DOHH2 (cell line): Measurements from ENCODE around the gene RNF145.
"Not testable (repeated sequence)": the region's sequence is repeated elsewhere in the genome, so short reads cannot be mapped to it uniquely, and the experiment has no call there.

Experiments
- H3F3A ChIP-seq: fragments of 200-600 bp; sonication (generic), shearing (Covaris generic); 2 replicates; pipeline ENCODE4 v1.6.0; 2016; ENCODE audit warnings: antibody characterized with exemption, mild to moderate bottlenecking; ENCODE audit not compliant: control insufficient read depth, insufficient read depth
- H3K27ac ChIP-seq: fragments of 200-600 bp; sonication (generic); 2 replicates; pipeline ENCODE4 v1.5.1; 2014; ENCODE audit warnings: low read depth, mild to moderate bottlenecking, low read length, moderate library complexity
- H3K27me3 ChIP-seq: fragments of 200-600 bp; sonication (generic); 2 replicates; pipeline ENCODE4 v1.6.1; 2014; ENCODE audit warnings: mild to moderate bottlenecking, low read length, mixed read lengths; ENCODE audit not compliant: control insufficient read depth
- H3K36me3 ChIP-seq: fragments of 200-600 bp; sonication (generic); 2 replicates; pipeline ENCODE4 v1.6.1; 2014; ENCODE audit warnings: mild to moderate bottlenecking, low read length, moderate library complexity, mixed read lengths; ENCODE audit not compliant: control insufficient read depth
- H3K4me1 ChIP-seq: fragments of 200-600 bp; sonication (generic); 2 replicates; pipeline ENCODE4 v1.6.1; 2014; ENCODE audit warnings: mild to moderate bottlenecking, low read length, mixed read lengths; ENCODE audit not compliant: control insufficient read depth
- H3K4me2 ChIP-seq: fragments of 200-600 bp; sonication (generic); 2 replicates; pipeline ENCODE4 v1.6.0; 2014; ENCODE audit warnings: mild to moderate bottlenecking, low read length, moderate library complexity
- H3K4me3 ChIP-seq: fragments of 200-600 bp; sonication (generic); 2 replicates; pipeline ENCODE4 v1.5.1; 2014; ENCODE audit warnings: mild to moderate bottlenecking, low read length, mixed read lengths
- H3K79me2 ChIP-seq: fragments of 200-600 bp; sonication (generic); 2 replicates; pipeline ENCODE4 v1.6.1; 2014; ENCODE audit warnings: mild to moderate bottlenecking, low read length, mixed read lengths; ENCODE audit not compliant: control insufficient read depth
- H3K9me2 ChIP-seq: fragments of 200-600 bp; sonication (generic); replicated peaks from 2 replicates; pipeline ENCODE4 v1.6.1; 2014; ENCODE audit warnings: mild to moderate bottlenecking, low read length, mixed read lengths; ENCODE audit not compliant: control insufficient read depth
- H3K9me3 ChIP-seq: fragments of 200-600 bp; sonication (generic); 2 replicates; pipeline ENCODE4 v1.6.1; 2014; ENCODE audit warnings: antibody characterized with exemption, low read length, mixed read lengths; ENCODE audit not compliant: control insufficient read depth, insufficient read depth
- H4K20me1 ChIP-seq: fragments of 200-600 bp; sonication (generic); 2 replicates; pipeline ENCODE4 v1.6.0; 2014; ENCODE audit warnings: low read depth, mild to moderate bottlenecking, antibody characterized with exemption, low read length, moderate library complexity; ENCODE audit not compliant: control insufficient read depth, insufficient read depth
- EZH2phosphoT487 ChIP-seq: fragments of 200-600 bp; sonication (generic); IDR thresholded peaks from 2 replicates; pipeline ENCODE4 v1.6.1; 2017; ENCODE audit warnings: borderline replicate concordance, mild to moderate bottlenecking, antibody characterized with exemption, low read length, moderate library complexity, mixed read lengths
- TF ChIP-seq, protein P1 (sequence below): fragments of 200-600 bp; sonication (generic); IDR thresholded peaks from one replicate; pipeline ENCODE4 v1.5.1; 2014; ENCODE audit warnings: antibody characterized with exemption, mild to moderate bottlenecking, low read depth, low read length; ENCODE audit not compliant: poor library complexity, severe bottlenecking

The RNF145 gene

DNA sequence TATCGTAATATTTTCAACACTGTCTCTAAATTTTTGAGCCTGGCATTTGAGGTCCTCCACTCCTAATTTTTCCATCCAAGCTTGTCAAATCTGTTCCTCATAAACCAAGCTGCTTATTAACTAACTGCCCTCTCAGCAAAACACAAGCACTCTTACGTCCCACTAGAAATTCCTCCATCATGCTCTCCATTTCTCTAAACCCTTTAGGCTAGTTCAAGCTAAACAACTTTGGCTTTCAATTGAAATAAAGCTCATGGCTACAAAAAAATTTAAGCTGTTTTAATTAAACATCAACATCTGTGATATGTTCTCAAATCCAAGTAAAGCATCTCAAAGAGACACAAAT lies 45.7 kb downstream of the RNF145 start:
- 0 out of 2 replicates have a peak, but pooled peaks cover 3% of the 10 kb centered on the region for H3F3A ChIP-seq
- no peaks in the 10 kb centered on the region for H3K79me2 ChIP-seq
- no peak overlapping the region for H3K27ac ChIP-seq
- TF ChIP-seq, protein P1, sequence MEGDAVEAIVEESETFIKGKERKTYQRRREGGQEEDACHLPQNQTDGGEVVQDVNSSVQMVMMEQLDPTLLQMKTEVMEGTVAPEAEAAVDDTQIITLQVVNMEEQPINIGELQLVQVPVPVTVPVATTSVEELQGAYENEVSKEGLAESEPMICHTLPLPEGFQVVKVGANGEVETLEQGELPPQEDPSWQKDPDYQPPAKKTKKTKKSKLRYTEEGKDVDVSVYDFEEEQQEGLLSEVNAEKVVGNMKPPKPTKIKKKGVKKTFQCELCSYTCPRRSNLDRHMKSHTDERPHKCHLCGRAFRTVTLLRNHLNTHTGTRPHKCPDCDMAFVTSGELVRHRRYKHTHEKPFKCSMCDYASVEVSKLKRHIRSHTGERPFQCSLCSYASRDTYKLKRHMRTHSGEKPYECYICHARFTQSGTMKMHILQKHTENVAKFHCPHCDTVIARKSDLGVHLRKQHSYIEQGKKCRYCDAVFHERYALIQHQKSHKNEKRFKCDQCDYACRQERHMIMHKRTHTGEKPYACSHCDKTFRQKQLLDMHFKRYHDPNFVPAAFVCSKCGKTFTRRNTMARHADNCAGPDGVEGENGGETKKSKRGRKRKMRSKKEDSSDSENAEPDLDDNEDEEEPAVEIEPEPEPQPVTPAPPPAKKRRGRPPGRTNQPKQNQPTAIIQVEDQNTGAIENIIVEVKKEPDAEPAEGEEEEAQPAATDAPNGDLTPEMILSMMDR: no peak
- TF ChIP-seq EZH2phosphoT487: no peak
- no peak overlapping the region for H3K4me3 ChIP-seq
- peaks cover 66% of the 10 kb centered on the region for H3K36me3 ChIP-seq
- H3K4me1 ChIP-seq: no peaks in the 10 kb centered on the region
- no peaks in the 10 kb centered on the region for H3K9me2 ChIP-seq
- H3K27me3 ChIP-seq: no peaks in the 10 kb centered on the region
- H3K4me2 ChIP-seq: no peak overlapping the region
- H3K9me3 ChIP-seq: no peaks in the 10 kb centered on the region
- peaks cover 3% of the 10 kb centered on the region; the same call in 1 of the 2 replicates for H4K20me1 ChIP-seq

DNA sequence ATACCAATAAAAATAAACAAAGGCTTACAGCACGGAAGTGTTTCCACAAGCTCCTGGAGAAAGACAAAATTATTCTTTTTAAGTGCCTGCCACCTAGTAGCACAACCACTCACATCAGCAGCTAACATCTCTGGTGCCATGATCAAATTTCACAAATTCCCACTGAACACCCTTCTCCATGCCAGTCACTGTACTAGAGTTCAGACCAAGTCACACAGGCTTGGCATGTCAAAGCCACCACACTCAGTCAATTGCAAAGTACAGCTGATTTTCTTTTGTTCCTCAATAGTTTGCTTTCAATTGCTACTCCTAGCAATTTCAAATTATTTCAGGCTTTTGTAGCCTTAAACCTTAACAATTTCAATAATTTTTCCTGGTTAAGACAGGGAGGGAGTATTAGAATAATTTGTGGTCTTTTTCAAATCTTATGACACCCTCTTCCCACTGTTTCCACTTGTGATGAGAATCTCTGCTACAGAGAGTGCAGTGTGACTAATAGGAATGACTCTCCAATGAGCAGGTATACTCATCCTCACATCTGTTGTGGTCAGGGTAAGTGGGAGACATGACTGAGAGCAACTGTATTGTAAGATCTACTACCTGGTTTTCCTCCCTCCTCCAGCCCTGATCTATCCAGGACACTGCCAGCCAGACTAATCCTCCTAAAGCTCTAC lies 46.2 kb downstream of the RNF145 start:
- no peak overlapping the region for H3K4me2 ChIP-seq
- H3K27me3 ChIP-seq: no peaks in the 10 kb centered on the region
- H3K9me2 ChIP-seq: no peaks in the 10 kb centered on the region
- no peak overlapping the region for H3K4me3 ChIP-seq
- peaks cover 3% of the 10 kb centered on the region; the same call in 1 of the 2 replicates for H4K20me1 ChIP-seq
- no peaks in the 10 kb centered on the region for H3K9me3 ChIP-seq
- TF ChIP-seq EZH2phosphoT487: no peak
- TF ChIP-seq, protein P1: no peak
- peaks cover 3% of the 10 kb centered on the region; the same call in 1 of the 2 replicates for H3F3A ChIP-seq
- H3K79me2 ChIP-seq: no peaks in the 10 kb centered on the region
- peaks cover 68% of the 10 kb centered on the region for H3K36me3 ChIP-seq
- no peak overlapping the region for H3K27ac ChIP-seq
- no peaks in the 10 kb centered on the region for H3K4me1 ChIP-seq

DNA sequence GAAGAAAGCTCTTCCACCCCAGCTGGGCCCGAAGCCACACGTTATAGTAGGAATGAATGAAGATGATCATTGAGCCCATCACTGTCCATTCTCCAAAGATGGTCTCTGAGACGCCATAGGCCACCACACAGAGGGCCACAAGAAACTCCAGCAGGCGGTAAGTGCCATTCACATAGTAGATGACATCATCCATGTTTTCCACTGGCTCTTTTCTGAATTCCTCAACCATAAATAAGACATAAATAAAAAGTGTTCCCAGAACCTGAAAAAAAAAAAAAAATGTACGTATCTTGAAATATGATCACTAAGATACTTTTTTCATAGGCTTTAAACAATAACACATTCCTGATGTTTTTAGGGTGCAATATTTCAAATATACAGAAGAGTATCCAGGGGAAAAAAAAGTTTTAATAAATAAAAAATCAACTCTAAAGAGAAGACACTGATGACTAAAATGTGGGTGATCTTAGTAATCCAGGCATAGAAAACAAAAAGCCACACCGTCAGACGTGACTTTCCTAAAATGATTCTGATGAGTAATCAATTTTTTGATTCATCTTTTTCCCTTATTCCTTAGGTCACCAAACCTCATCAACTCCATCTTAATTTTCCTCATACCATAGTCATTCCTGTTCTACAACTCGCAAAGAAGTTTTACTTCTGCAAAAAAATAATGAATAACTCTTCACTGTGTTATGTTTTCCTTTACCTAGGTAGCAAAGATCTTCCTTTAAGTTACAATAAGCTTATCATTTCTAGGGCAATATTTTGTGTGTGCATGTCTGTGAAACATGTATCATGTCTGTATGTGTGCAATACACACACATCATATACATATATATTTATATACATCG lies 47.8 kb downstream of the RNF145 start:
- peaks cover 3% of the 10 kb centered on the region; the same call in 1 of the 2 replicates for H4K20me1 ChIP-seq
- no peaks in the 10 kb centered on the region for H3K9me2 ChIP-seq
- no peak overlapping the region for H3K27ac ChIP-seq
- no peaks in the 10 kb centered on the region for H3K79me2 ChIP-seq
- peaks cover 75% of the 10 kb centered on the region for H3K36me3 ChIP-seq
- H3K27me3 ChIP-seq: no peaks in the 10 kb centered on the region
- H3K4me2 ChIP-seq: no peak overlapping the region
- H3K9me3 ChIP-seq: no peaks in the 10 kb centered on the region
- no peak overlapping the region for H3K4me3 ChIP-seq
- no peak for TF ChIP-seq EZH2phosphoT487
- TF ChIP-seq, protein P1: no peak
- H3F3A ChIP-seq: peaks cover 12% of the 10 kb centered on the region; the same call in 1 of the 2 replicates
- H3K4me1 ChIP-seq: peaks cover 4% of the 10 kb centered on the region

DNA sequence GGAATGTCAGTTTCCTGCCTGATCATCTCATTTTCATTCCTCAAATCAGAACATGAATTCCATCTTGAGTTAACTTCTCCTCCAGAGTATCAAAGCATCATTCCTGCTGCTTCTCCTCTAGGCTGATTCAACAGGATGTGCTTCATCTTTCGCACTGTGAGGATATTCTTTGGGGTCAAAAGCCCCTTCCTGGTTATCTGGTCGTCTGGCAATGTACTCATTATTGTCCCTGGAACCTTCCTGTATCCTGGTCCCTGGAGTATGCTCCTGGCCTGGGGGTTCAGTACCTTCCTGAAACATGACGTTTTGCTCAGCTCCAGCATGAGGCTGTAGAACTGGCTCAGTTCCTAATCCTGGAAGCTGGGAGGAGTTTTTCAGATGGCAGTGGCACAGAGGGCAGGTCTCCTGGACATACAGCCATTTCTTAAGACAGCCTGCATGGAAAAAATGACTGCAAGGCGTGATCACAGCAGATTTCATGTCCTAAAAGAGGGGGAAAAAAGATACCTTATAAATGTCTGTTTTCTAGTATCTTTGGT lies 50.7 kb downstream of the RNF145 start:
- Histone ChIP-seq H3F3A (peaks cover 12% of the 10 kb centered on the region; the same call in 1 of the 2 replicates), H3K36me3 (peaks cover 80% of the 10 kb centered on the region), H3K4me1 (peaks cover 17% of the 10 kb centered on the region)
- H3K79me2 ChIP-seq, H3K27ac ChIP-seq, H3K4me3 ChIP-seq, H3K4me2 ChIP-seq, H4K20me1 ChIP-seq, H3K27me3 ChIP-seq, H3K9me2 ChIP-seq, H3K9me3 ChIP-seq: not testable (repeated sequence)
